ENCODE data around the gene MYO7B.

DNA sequence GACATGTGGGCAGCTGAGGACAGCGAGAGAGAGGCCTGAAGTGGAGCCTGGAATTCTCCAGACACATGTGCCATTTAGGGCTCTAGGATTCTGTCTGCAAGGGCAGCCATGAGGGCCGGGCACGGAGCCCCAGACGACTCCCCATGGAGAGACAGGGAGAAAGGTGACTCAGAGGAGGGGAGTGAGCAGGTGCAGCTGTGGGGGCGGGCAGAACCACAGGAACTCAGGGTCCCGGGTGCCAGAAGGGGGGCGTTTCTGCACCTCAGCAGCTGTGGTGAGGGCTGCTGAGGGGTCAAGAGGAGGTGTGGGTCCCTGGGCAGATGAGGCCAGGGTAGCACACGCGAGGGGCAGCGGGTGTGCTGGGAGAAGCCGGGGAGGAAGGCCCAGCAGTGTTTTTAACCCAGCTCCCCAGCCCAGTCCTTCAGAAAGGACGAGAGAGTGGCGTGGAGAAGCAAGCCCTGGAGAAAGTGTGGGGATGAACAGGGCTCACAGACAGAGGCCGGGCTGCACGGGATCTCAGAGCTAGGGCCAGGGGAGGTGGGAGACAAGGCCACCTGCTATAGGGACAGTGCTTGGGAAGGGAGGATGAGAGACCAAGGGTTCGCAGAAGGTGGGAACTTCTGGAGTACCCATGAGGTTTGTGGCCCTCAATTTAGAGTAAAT lies 118.1 kb downstream of the MYO7B start:
- TF ChIP-seq, protein P1, sequence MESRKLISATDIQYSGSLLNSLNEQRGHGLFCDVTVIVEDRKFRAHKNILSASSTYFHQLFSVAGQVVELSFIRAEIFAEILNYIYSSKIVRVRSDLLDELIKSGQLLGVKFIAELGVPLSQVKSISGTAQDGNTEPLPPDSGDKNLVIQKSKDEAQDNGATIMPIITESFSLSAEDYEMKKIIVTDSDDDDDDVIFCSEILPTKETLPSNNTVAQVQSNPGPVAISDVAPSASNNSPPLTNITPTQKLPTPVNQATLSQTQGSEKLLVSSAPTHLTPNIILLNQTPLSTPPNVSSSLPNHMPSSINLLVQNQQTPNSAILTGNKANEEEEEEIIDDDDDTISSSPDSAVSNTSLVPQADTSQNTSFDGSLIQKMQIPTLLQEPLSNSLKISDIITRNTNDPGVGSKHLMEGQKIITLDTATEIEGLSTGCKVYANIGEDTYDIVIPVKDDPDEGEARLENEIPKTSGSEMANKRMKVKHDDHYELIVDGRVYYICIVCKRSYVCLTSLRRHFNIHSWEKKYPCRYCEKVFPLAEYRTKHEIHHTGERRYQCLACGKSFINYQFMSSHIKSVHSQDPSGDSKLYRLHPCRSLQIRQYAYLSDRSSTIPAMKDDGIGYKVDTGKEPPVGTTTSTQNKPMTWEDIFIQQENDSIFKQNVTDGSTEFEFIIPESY (IDR thresholded peaks at IDR 0.05; ENCODE audit: borderline replicate concordance, low read depth) = no peak
- TF ChIP-seq CTCF (IDR thresholded peaks at IDR 0.05) (no peak), MAX (IDR thresholded peaks at IDR 0.05; ENCODE audit: low read depth) (no peak), TCF12 (IDR thresholded peaks at IDR 0.05) (no peak), MXI1 (IDR thresholded peaks at IDR 0.05; ENCODE audit: low read depth, low read length) (no peak), PBX3 (IDR thresholded peaks at IDR 0.05) (no peak), RFX5 (IDR thresholded peaks at IDR 0.05; ENCODE audit: low read length) (no peak), GABPA (IDR thresholded peaks at IDR 0.05; ENCODE audit: low read depth) (no peak), TAF1 (IDR thresholded peaks at IDR 0.05; ENCODE audit: borderline replicate concordance, low read depth, low read length) (no peak), POLR2AphosphoS5 (IDR thresholded peaks at IDR 0.05; ENCODE audit: low read depth, low read length) (no peak), YY1 (IDR thresholded peaks at IDR 0.05; ENCODE audit: low read depth) (no peak), MEF2A (IDR thresholded peaks at IDR 0.05; ENCODE audit: borderline replicate concordance, low read depth) (no peak)
- TF ChIP-seq, protein P2, sequence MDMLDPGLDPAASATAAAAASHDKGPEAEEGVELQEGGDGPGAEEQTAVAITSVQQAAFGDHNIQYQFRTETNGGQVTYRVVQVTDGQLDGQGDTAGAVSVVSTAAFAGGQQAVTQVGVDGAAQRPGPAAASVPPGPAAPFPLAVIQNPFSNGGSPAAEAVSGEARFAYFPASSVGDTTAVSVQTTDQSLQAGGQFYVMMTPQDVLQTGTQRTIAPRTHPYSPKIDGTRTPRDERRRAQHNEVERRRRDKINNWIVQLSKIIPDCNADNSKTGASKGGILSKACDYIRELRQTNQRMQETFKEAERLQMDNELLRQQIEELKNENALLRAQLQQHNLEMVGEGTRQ (IDR thresholded peaks at IDR 0.05; ENCODE audit: borderline replicate concordance, low read depth, low read length) = no peak
